Stimulated activated naive CD4-positive, alpha-beta T cell treated with Interleukin-2 at 50 U/mL for 16 hours (primary cell): Measurements from ENCODE around the gene PPP1R2.
"Not testable (repeated sequence)": the region's sequence is repeated elsewhere in the genome, so short reads cannot be mapped to it uniquely, and the experiment has no call there.

Experiments used
- DNase-seq: peaks from one replicate; lab custom pipeline; 2025; lab: John Stamatoyannopoulos, UW

The PPP1R2 gene

GRCh38 chr3:195535293-195535692 is 7.8 kb downstream of the PPP1R2 start:
- no peak for DNase-seq

- DNase-seq = no peak
Measured at GRCh38 chr3:195532834-195533233, 10.3 kb downstream of the PPP1R2 start.

GRCh38 chr3:195532345-195532744 is 10.8 kb downstream of the PPP1R2 start:
- DNase-seq = no peak

- DNase-seq = no peak
Measured at GRCh38 chr3:195531683-195532082, 11.4 kb downstream of the PPP1R2 start.

- DNase-seq = no peak
Measured at GRCh38 chr3:195526492-195526891, 16.6 kb downstream of the PPP1R2 start.

GRCh38 chr3:195524171-195524896 is 18.8 kb downstream of the PPP1R2 start:
- DNase-seq = peak; percentile 22

- DNase-seq = no peak
Measured at GRCh38 chr3:195522254-195523023, 20.7 kb downstream of the PPP1R2 start.

- DNase-seq = no peak
Measured at GRCh38 chr3:195517030-195517429, 26.1 kb downstream of the PPP1R2 start.

GRCh38 chr3:195514610-195515235 is 28.4 kb downstream of the PPP1R2 start:
- not testable (repeated sequence) for DNase-seq

GRCh38 chr3:195512798-195513345 is 30.3 kb downstream of the PPP1R2 start:
- DNase-seq = no peak

GRCh38 chr3:195511136-195511535 is 32.0 kb downstream of the PPP1R2 start:
- DNase-seq = no peak

- DNase-seq = no peak
Measured at GRCh38 chr3:195508185-195508584, 34.9 kb downstream of the PPP1R2 start.

GRCh38 chr3:195475614-195476013 is 67.5 kb downstream of the PPP1R2 start:
- no peak for DNase-seq

GRCh38 chr3:195475116-195475515 is 68.0 kb downstream of the PPP1R2 start:
- DNase-seq = not testable (repeated sequence)

GRCh38 chr3:195468841-195469240 is 74.3 kb downstream of the PPP1R2 start:
- no peak for DNase-seq

GRCh38 chr3:195468391-195468776 is 74.7 kb downstream of the PPP1R2 start:
- no peak for DNase-seq

- no peak for DNase-seq
Measured at GRCh38 chr3:195467641-195468390, 75.3 kb downstream of the PPP1R2 start.

- no peak for DNase-seq
Measured at GRCh38 chr3:195466251-195466650, 76.9 kb downstream of the PPP1R2 start.
